ENCODE results near the gene WDR46. TPM values are rescaled to one million over a fixed set of nuclear protein-coding genes. Genes with fewer than 3 reads are reported as not detected.
"Not testable (repeated sequence)": the region's sequence is repeated elsewhere in the genome, so short reads cannot be mapped to it uniquely, and the experiment has no call there.

WDR46 gene
- total RNA-seq, 1 donor from 2014 or later: 36.3 TPM

GRCh38 chr6:33271117-33271467 lies 17.9 kb downstream of the WDR46 start:
- intact Hi-C loops (cut with DNase I): loop anchor here (5.0 kb wide), 1 partner anchor 69 kb away; the partner anchor contains the start of genes HSD17B8, RXRB and SLC39A7
- no peak for DNase-seq (ENCODE audit: extremely low spot score in 2 of 2)
- H3K4me1 ChIP-seq: peaks cover 52% of the 10 kb centered on the region
- TF ChIP-seq POLR2AphosphoS5 (IDR thresholded peaks at IDR 0.05; ENCODE audit: insufficient read depth in 1 of 2, low read depth in 1 of 2) (no peak), POLR2A (IDR thresholded peaks at IDR 0.05) (no peak)
- TF ChIP-seq, protein P1, sequence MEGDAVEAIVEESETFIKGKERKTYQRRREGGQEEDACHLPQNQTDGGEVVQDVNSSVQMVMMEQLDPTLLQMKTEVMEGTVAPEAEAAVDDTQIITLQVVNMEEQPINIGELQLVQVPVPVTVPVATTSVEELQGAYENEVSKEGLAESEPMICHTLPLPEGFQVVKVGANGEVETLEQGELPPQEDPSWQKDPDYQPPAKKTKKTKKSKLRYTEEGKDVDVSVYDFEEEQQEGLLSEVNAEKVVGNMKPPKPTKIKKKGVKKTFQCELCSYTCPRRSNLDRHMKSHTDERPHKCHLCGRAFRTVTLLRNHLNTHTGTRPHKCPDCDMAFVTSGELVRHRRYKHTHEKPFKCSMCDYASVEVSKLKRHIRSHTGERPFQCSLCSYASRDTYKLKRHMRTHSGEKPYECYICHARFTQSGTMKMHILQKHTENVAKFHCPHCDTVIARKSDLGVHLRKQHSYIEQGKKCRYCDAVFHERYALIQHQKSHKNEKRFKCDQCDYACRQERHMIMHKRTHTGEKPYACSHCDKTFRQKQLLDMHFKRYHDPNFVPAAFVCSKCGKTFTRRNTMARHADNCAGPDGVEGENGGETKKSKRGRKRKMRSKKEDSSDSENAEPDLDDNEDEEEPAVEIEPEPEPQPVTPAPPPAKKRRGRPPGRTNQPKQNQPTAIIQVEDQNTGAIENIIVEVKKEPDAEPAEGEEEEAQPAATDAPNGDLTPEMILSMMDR (IDR thresholded peaks at IDR 0.05): no peak
- peak overlapping the region; percentile 83 for H3K27ac ChIP-seq
- peaks cover 0 to 58% of the 10 kb centered on the region in 2 donors for H3K36me3 ChIP-seq
- H3K27me3 ChIP-seq: no peaks in the 10 kb centered on the region
- H3K9me3 ChIP-seq: no peaks in the 10 kb centered on the region
- peak overlapping the region; percentile 59 to 69 for H3K4me3 ChIP-seq

- H3K36me3 ChIP-seq: peaks cover 0 to 63% of the 10 kb centered on the region in 2 donors
- intact Hi-C loops (cut with DNase I): no loop called here
- no peaks in the 10 kb centered on the region for H3K9me3 ChIP-seq
- no peak overlapping the region for H3K27ac ChIP-seq
- DNase-seq (ENCODE audit: extremely low spot score in 2 of 2): no peak
- H3K4me3 ChIP-seq: no peak overlapping the region
- TF ChIP-seq POLR2AphosphoS5 (IDR thresholded peaks at IDR 0.05; ENCODE audit: insufficient read depth in 1 of 2, low read depth in 1 of 2) (no peak), POLR2A (IDR thresholded peaks at IDR 0.05) (no peak)
- TF ChIP-seq, protein P1 (IDR thresholded peaks at IDR 0.05): no peak
- no peaks in the 10 kb centered on the region for H3K4me1 ChIP-seq
- H3K27me3 ChIP-seq: no peaks in the 10 kb centered on the region
These were observed 25.0 kb downstream of the WDR46 start for GRCh38 chr6:33264015-33264414.

GRCh38 chr6:33262490-33262889 lies 26.5 kb downstream of the WDR46 start:
- DNase-seq (ENCODE audit: extremely low spot score in 2 of 2); H3K4me1 ChIP-seq; H3K27ac ChIP-seq; H3K4me3 ChIP-seq; H3K27me3 ChIP-seq; H3K9me3 ChIP-seq; intact Hi-C loops (cut with DNase I): not testable (repeated sequence)
- H3K36me3 ChIP-seq: peaks cover 0 to 57% of the 10 kb centered on the region in 2 donors

DNA sequence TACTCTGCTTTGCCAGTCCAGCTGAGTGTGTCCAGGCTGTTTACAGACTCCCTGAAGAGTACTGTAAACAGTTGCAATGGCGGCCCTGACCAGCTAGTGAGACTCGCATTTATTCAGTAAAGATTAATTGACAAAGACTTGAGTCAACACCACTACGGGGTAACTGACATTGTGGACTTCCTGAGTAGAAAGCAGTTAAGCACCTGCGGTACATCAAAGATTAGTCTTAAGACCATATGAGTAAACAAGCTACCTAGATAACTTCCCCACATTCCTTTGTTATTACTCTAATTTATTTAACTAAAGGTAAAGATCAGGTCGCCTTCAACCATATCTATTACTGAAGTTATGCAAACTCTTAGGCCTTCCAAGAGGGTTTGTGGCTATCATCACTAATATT lies 30.0 kb downstream of the WDR46 start:
- intact Hi-C loops (cut with DNase I): no loop called here
- no peak for TF ChIP-seq POLR2A (IDR thresholded peaks at IDR 0.05)
- TF ChIP-seq, protein P1 (IDR thresholded peaks at IDR 0.05): no peak
- no peak for TF ChIP-seq POLR2AphosphoS5 (IDR thresholded peaks at IDR 0.05; ENCODE audit: insufficient read depth in 1 of 2, low read depth in 1 of 2)
- Histone ChIP-seq H3K4me1 (no peaks in the 10 kb centered on the region), H3K36me3 (peaks cover 0 to 26% of the 10 kb centered on the region in 2 donors), H3K27ac (no peak overlapping the region), H3K4me3 (no peak overlapping the region), H3K27me3 (no peaks in the 10 kb centered on the region), H3K9me3 (no peaks in the 10 kb centered on the region)
- no peak for DNase-seq (ENCODE audit: extremely low spot score in 2 of 2)

DNA sequence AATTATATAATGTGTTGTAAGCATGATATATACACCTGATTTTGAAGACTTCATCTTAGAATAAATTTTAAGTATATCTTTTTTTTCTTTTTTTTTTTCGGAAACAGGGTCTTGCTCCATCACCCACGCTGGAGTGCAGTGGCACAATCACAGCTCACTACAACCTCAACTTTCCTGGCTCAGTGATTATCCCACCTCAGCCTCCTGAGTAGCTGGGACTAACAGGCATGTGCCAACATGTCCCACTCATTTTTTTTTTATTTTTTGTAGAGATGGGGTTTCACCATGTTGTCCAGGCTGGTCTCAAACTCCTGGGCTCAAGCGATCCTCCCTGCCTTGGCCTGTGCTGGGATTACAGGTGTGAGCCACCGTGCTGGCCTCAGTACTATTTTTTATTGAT lies 34.4 kb downstream of the WDR46 start:
- no peaks in the 10 kb centered on the region for H3K9me3 ChIP-seq
- H3K4me3 ChIP-seq: no peak overlapping the region
- H3K27me3 ChIP-seq: no peaks in the 10 kb centered on the region
- peaks cover 0 to 17% of the 10 kb centered on the region in 2 donors for H3K36me3 ChIP-seq
- intact Hi-C loops (cut with DNase I): no loop called here
- H3K4me1 ChIP-seq: peaks cover 15% of the 10 kb centered on the region
- TF ChIP-seq POLR2A (IDR thresholded peaks at IDR 0.05): no peak
- no peak for TF ChIP-seq POLR2AphosphoS5 (IDR thresholded peaks at IDR 0.05; ENCODE audit: insufficient read depth in 1 of 2, low read depth in 1 of 2)
- TF ChIP-seq, protein P1 (IDR thresholded peaks at IDR 0.05): no peak
- DNase-seq (ENCODE audit: extremely low spot score in 2 of 2): no peak
- H3K27ac ChIP-seq: no peak overlapping the region
